ENCODE data around the gene ATP12A. TPM values are rescaled to one million over a fixed set of nuclear protein-coding genes. Genes with fewer than 3 reads are reported as not detected.

ATP12A gene
- total RNA-seq, 2 experiments from 2014 or later: 1.1 TPM

DNA sequence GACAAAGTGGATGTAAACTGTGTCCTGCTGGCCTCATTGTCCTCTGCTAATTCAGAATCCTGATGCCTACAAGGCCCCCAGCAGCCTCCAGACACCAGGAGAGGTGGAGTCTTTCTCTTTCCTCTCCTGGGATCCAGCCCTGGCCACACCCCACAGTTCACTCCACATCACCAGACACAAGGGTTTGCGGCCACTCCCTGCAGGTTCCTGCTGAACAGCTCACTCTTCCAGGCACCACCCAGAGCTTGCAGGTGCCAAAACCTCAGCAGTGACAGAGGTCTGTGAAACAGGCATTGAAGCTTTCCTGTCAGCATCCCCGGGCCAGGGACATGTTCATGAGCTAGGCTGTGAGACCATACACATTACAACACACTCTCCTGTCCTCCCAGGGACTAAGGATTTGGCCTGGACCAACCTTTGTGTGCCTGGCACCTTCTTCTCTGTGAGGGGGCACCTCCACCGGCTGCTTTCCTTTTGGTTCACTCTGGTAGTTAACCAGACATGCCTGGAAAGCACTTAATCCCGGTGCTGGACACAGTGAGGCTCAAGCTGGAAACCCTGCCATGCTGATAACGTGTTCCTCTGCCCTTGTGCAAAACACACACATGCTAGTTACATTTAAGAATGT is 11.1 kb upstream of the ATP12A start:
- Mint-ChIP-seq H3K36me3 (ENCODE audit: low read depth) (no peaks in the 10 kb centered on the region), H3K9me3 (no peaks in the 10 kb centered on the region), H3K4me1 (peaks cover 19% of the 10 kb centered on the region), H3K27ac (no peak overlapping the region), H3K27me3 (no peaks in the 10 kb centered on the region), H3K4me3 (no peak overlapping the region)
- no peak for DNase-seq
- POLR2A ChIA-PET: no interaction called here
- CTCF ChIA-PET: interaction anchor here (0.8 to 1.3 kb wide), 4 partner anchors 34 to 92 kb away, joined by 3 read pairs; no protein-coding TSS in a partner anchor

DNA sequence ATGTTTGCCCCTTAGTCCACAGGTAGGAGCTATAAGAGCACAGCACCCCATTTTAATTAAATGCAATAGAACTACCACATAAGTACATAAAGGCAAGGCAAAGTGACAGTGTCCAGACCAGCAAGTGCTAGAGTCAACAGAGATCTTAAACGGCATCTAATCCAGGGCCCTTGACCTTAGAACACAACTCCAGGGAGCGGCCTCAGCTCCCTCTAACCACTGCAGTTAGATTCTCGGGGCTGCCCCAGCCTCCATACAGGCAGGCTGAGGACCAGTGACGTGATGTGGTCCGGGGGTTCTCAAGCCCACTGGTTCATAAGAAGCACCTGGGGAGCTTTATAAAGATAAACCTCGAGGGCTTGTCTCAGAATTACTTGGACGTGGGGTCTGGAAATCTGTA is 10.0 kb upstream of the ATP12A start:
- DNase-seq: no peak
- CTCF ChIA-PET: interaction anchor here (0.9 to 1.4 kb wide), 6 partner anchors 16 to 95 kb away, joined by 3 to 7 read pairs (median 4); no protein-coding TSS in a partner anchor
- peaks cover 19% of the 10 kb centered on the region for H3K4me1 Mint-ChIP-seq

DNA sequence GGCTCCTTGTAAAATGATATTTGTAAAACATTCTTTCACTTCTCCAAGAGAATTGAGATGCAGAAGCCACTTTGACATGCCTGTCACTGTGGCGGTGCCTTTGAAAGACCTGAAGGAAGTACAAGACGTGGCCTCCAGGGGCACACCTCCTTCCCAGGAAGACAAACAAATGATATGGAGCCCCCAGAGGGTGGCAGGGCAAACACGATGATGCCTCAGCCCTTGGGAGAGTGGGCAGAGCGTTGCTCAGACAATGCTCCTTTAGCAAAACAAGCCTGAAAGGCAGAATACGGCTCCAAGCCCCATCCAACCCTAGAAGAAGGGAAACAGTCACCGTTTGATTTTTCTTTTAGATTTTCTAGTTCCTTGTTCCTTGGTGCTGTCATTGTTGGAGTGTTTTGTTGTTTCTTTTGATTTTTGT is 9.2 kb upstream of the ATP12A start:
- H3K4me3 Mint-ChIP-seq: no peak overlapping the region
- H3K4me1 Mint-ChIP-seq: peaks cover 19% of the 10 kb centered on the region
- no peaks in the 10 kb centered on the region for H3K9me3 Mint-ChIP-seq
- H3K27ac Mint-ChIP-seq: no peak overlapping the region
- no peaks in the 10 kb centered on the region for H3K36me3 Mint-ChIP-seq (ENCODE audit: low read depth)
- ChIA-PET CTCF (interaction anchor here (0.9 to 1.4 kb wide), 5 partner anchors 16 to 96 kb away, joined by 3 to 7 read pairs (median 4); no protein-coding TSS in a partner anchor), POLR2A (no interaction called here)
- DNase-seq: no peak
- no peaks in the 10 kb centered on the region for H3K27me3 Mint-ChIP-seq

More for the DNA sequence above, 10.0 kb upstream of the ATP12A start:
- Mint-ChIP-seq H3K27ac (no peak overlapping the region), H3K4me3 (no peak overlapping the region), H3K36me3 (ENCODE audit: low read depth) (no peaks in the 10 kb centered on the region), H3K27me3 (no peaks in the 10 kb centered on the region), H3K9me3 (no peaks in the 10 kb centered on the region)
- POLR2A ChIA-PET: interaction anchor here (1.1 kb wide), 1 partner anchor 64 kb away, joined by 4 read pairs; no protein-coding TSS in a partner anchor

- peaks cover 19% of the 10 kb centered on the region for H3K4me1 Mint-ChIP-seq
- no peak for DNase-seq
- no peaks in the 10 kb centered on the region for H3K36me3 Mint-ChIP-seq (ENCODE audit: low read depth)
- POLR2A ChIA-PET: no interaction called here
- CTCF ChIA-PET: interaction anchor here (0.8 to 4.0 kb wide), 8 partner anchors 9 to 102 kb away, joined by 3 to 20 read pairs (median 4); no protein-coding TSS in a partner anchor
- H3K9me3 Mint-ChIP-seq: no peaks in the 10 kb centered on the region
- no peak overlapping the region for H3K4me3 Mint-ChIP-seq
- no peak overlapping the region for H3K27ac Mint-ChIP-seq
- peaks cover under 1% of the 10 kb centered on the region for H3K27me3 Mint-ChIP-seq
Measured at GRCh38 chr13:24671386-24672113, 8.7 kb upstream of the ATP12A start.

- CTCF ChIA-PET: interaction anchor here (0.8 to 4.0 kb wide), 15 partner anchors 9 to 103 kb away, joined by 3 to 20 read pairs (median 4); no protein-coding TSS in a partner anchor
- POLR2A ChIA-PET: interaction anchor here (0.9 kb wide), 1 partner anchor 18 kb away, joined by 3 read pairs; no protein-coding TSS in a partner anchor
- Mint-ChIP-seq H3K9me3 (no peaks in the 10 kb centered on the region), H3K36me3 (ENCODE audit: low read depth) (no peaks in the 10 kb centered on the region), H3K4me1 (peaks cover 19% of the 10 kb centered on the region), H3K27me3 (peaks cover 1% of the 10 kb centered on the region), H3K27ac (no peak overlapping the region), H3K4me3 (no peak overlapping the region)
- no peak for DNase-seq
Measured at GRCh38 chr13:24672141-24673132, 7.8 kb upstream of the ATP12A start.

- Mint-ChIP-seq H3K36me3 (ENCODE audit: low read depth) (no peaks in the 10 kb centered on the region), H3K4me1 (peaks cover 19% of the 10 kb centered on the region), H3K9me3 (no peaks in the 10 kb centered on the region), H3K4me3 (no peak overlapping the region), H3K27me3 (peaks cover 21% of the 10 kb centered on the region), H3K27ac (no peak overlapping the region)
- CTCF ChIA-PET: interaction anchor here (1.0 to 1.4 kb wide), 2 partner anchors 51 to 97 kb away, joined by 3 to 4 read pairs; no protein-coding TSS in a partner anchor
- POLR2A ChIA-PET: no interaction called here
- DNase-seq: no peak
Measured at GRCh38 chr13:24675806-24676570, 4.2 kb upstream of the ATP12A start.

DNA sequence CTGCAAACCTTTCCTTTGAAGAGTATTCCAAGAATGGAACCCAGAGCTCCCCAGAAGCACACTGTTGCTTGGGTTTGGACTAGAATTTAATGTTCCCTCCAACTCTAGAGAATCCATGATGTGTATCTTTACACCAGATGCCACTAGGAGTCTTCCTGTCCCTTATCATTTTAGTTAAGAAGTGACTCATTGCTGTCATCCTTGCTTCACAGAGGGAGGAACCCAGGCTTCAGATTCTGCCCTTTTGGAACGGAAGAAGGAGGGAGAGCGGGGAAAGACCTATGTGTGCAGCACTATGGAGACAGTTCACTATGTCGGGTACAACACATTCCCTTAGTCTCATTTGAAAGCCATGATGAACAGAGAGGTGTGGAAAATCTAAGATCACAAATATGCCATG is 2.1 kb upstream of the ATP12A start:
- H3K4me1 Mint-ChIP-seq: peaks cover 15% of the 10 kb centered on the region
- H3K27me3 Mint-ChIP-seq: peaks cover 30% of the 10 kb centered on the region
- H3K4me3 Mint-ChIP-seq: no peak overlapping the region
- H3K27ac Mint-ChIP-seq: no peak overlapping the region
- H3K9me3 Mint-ChIP-seq: no peaks in the 10 kb centered on the region
- ChIA-PET CTCF (interaction anchor here (1.2 kb wide), 2 partner anchors 37 to 72 kb away, joined by 3 to 4 read pairs; no protein-coding TSS in a partner anchor), POLR2A (no interaction called here)
- no peak for DNase-seq
- peaks cover 3% of the 10 kb centered on the region for H3K36me3 Mint-ChIP-seq (ENCODE audit: low read depth)

DNA sequence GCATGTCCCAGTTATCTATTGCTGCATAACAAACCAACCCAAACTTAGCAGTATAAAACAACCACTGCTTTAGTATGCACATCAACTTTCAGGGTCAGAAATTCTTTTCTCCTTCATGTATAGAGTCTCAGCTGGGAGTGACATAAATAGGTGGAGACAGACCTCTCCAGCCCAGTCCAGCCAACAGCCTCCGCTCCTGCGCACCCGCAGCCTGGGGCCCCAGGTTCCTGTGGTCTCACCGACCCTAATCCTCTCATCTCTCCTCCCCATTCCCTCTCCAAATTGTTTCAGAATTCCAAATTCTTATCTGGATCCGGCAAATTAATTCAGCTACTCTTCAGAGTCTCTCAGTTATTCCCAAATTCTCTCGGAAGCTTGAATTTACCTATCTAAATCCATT is 522 bp upstream of the ATP12A start:
- Mint-ChIP-seq H3K27me3 (peaks cover 30% of the 10 kb centered on the region), H3K4me3 (peak overlapping the region; percentile 31), H3K4me1 (peaks cover 31% of the 10 kb centered on the region), H3K9me3 (no peaks in the 10 kb centered on the region), H3K36me3 (ENCODE audit: low read depth) (peaks cover 3% of the 10 kb centered on the region), H3K27ac (no peak overlapping the region)
- CTCF ChIA-PET: interaction anchor here (0.9 to 2.5 kb wide), 3 partner anchors 14 to 99 kb away, joined by 3 to 11 read pairs (median 5); no protein-coding TSS in a partner anchor
- POLR2A ChIA-PET: no interaction called here
- DNase-seq: no peak

DNA sequence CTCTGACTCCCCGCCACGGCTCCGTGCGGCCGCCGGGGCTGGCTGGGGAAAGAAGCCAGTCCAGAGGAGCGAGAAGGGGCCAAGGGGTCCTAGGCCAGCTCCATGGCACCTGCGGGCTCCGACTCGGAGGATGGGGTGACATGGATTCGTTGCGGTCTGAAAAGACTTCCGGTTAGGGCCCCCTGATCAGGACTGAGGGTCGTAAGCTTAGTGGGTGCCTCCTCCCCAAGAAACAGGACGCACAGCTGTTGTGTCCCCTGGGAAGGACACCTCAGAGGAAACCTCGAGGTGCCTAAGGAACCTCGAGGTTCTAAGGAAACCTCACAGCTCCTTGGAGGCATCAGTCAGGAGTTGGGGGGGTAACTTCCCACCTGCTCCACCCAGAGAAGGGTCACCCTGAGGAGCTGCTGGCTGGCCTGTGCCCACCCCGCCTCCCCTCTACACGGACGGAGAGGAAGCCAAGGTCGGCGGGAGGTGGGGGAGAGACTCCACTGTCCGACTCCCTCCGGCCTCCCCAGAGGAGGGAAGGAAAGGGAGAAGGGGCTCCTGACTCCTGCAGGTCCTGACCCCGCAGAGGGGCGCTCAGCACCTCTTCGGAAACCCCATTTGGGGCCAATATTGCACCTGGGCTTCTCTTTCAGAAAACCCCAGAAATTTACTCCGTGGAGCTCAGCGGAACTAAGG is 855 bp downstream of the ATP12A start:
- CTCF ChIA-PET: interaction anchor here (0.5 to 2.5 kb wide), 5 partner anchors 8 to 76 kb away, joined by 3 to 11 read pairs (median 4); no protein-coding TSS in a partner anchor
- H3K4me3 Mint-ChIP-seq: no peak overlapping the region
- POLR2A ChIA-PET: no interaction called here
- DNase-seq: no peak
- peaks cover 3% of the 10 kb centered on the region for H3K36me3 Mint-ChIP-seq (ENCODE audit: low read depth)
- peaks cover 39% of the 10 kb centered on the region for H3K4me1 Mint-ChIP-seq
- no peak overlapping the region for H3K27ac Mint-ChIP-seq
- H3K27me3 Mint-ChIP-seq: peaks cover 30% of the 10 kb centered on the region
- H3K9me3 Mint-ChIP-seq: no peaks in the 10 kb centered on the region

DNA sequence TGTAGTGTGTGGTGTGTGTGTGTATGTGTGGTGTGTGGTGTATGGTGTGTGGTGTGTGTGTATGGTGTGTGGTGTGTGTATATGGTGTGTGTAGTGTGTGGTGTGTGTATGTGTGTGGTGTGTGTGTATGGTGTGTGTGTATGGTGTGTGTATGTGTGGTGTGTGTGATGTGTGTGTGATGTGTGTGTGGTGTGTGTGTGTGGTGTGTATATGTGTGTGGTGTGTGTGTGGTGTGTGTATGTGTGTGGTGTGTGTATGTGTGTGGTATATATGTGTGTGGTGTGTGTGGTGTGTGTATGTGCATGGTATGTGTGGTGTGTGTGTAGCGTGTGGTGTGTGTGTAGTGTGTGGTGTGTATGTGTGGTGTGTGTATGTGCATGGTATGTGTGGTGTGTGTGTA is 1.7 kb downstream of the ATP12A start:
- Mint-ChIP-seq H3K4me3 (no peak overlapping the region), H3K27me3 (peaks cover 34% of the 10 kb centered on the region)
- no peak for DNase-seq

DNA sequence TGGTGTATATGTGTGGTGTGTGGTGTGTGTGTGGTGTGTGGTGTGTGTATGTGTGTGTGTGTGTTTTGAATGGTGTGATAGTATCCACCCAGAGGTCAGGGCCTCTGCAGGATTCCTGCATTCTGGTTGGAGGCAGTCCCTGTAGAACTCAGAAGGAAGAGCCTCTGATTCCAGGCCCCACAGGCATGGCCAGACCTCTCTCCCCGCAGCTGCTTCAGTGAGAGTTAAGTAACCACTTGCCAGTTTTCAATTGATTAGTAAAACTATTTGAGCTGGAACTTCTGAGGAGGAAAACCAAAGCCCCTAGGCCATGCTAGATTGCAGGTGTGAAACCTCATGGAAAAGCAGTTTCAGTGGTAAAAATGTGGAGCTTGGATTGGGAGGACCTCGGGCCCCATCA is 2.1 kb downstream of the ATP12A start:
- H3K36me3 Mint-ChIP-seq (ENCODE audit: low read depth): peaks cover 3% of the 10 kb centered on the region
- CTCF ChIA-PET: interaction anchor here (0.8 to 1.9 kb wide), 15 partner anchors 9 to 162 kb away, joined by 3 to 16 read pairs (median 5); no protein-coding TSS in a partner anchor
- no peak for DNase-seq
- POLR2A ChIA-PET: no interaction called here
- no peaks in the 10 kb centered on the region for H3K9me3 Mint-ChIP-seq
- no peak overlapping the region for H3K27ac Mint-ChIP-seq
- no peak overlapping the region for H3K4me3 Mint-ChIP-seq
- H3K27me3 Mint-ChIP-seq: peaks cover 35% of the 10 kb centered on the region
- H3K4me1 Mint-ChIP-seq: peaks cover 39% of the 10 kb centered on the region

More for the DNA sequence above, 1.7 kb downstream of the ATP12A start:
- Mint-ChIP-seq H3K4me1 (peaks cover 39% of the 10 kb centered on the region), H3K27ac (no peak overlapping the region), H3K36me3 (ENCODE audit: low read depth) (peaks cover 3% of the 10 kb centered on the region), H3K9me3 (no peaks in the 10 kb centered on the region)
- ChIA-PET CTCF (interaction anchor here (0.6 to 2.5 kb wide), 9 partner anchors 9 to 77 kb away, joined by 3 to 16 read pairs (median 5); no protein-coding TSS in a partner anchor), POLR2A (no interaction called here)
